GM12891 (cell line): Measurements from ENCODE around the gene DYNLT1.
A peak's percentile ranks its signal among the peaks of the same experiment; 100 is the strongest.

Experiments
- DNase-seq: peaks from one replicate; pipeline ENCODE4 v3.0.0; 2011; ENCODE audit warnings: low spot score; ENCODE audit not compliant: insufficient read length
- FAIRE-seq: peaks from 2 replicates; lab custom pipeline; 2011; peaks lifted over from hg19 to GRCh38; lab: Jason Lieb, UNC
- PAX5 ChIP-seq: IDR thresholded peaks from 2 replicates; pipeline ENCODE4 v1.6.1; 2011; ENCODE audit warnings: low read length, moderate library complexity, mild to moderate bottlenecking; ENCODE audit not compliant: insufficient read depth, severe bottlenecking
- POLR2A ChIP-seq: IDR thresholded peaks from 2 replicates; pipeline ENCODE4 v1.6.1; 2011; ENCODE audit warnings: low read depth, low read length, control low read depth
- POLR2AphosphoS5 ChIP-seq: IDR thresholded peaks from 2 replicates; pipeline ENCODE4 v1.6.1; 2011; ENCODE audit warnings: low read depth, low read length, control low read depth
- POU2F2 ChIP-seq: IDR thresholded peaks from 2 replicates; pipeline ENCODE4 v1.6.1; 2011; ENCODE audit warnings: low read depth, mild to moderate bottlenecking, control low read depth, low read length, moderate library complexity
- SPI1 ChIP-seq: IDR thresholded peaks from 2 replicates; pipeline ENCODE4 v1.6.1; 2011; ENCODE audit warnings: low read depth, low read length, control low read depth
- TAF1 ChIP-seq: IDR thresholded peaks from 2 replicates; pipeline ENCODE4 v1.6.1; 2011; ENCODE audit warnings: low read depth, low read length, control low read depth

DYNLT1 gene

DNA sequence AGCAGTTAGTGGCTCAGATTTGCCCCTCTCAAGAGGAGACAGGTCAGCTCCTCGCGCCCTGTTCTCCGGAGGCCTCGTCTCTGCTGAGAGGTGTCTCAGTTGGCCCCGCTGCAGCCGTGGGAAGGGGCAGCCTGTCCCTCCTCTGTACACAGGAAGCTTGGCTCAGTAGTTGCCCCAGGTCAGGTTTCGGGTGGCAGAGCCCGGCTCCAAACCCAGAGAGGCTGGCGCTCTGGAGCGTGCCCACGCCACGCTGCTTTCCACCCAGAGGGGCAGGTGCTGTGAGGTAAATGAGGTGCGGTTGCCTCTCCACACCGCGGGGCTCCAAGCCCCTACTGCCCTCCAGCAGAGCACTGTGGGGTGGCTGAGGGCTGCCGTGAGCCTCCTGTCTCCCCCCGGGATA is 16.0 kb downstream of the DYNLT1 start:
- TF ChIP-seq POLR2A (no peak), TAF1 (no peak), PAX5 (no peak), SPI1 (no peak), POLR2AphosphoS5 (no peak), POU2F2 (no peak)
- DNase-seq: no peak
- FAIRE-seq: no peak

DNA sequence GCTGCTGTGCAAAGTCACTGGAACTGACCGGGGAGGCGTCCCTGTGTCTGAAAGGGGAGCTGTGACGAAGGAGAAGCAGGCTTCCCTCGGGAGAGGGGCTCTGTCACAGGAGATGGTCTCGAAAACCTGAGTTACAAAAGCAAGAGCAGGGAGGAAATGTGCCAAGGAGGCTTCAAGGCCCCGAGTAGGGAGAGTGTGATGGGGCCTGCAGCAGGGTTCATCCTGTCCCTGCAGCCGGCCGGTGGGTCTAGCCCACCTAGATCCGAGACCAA is 16.7 kb downstream of the DYNLT1 start:
- TF ChIP-seq SPI1: no peak
- TF ChIP-seq PAX5: no peak
- TF ChIP-seq POLR2AphosphoS5: no peak
- TF ChIP-seq POLR2A: no peak
- no peak for TF ChIP-seq TAF1
- TF ChIP-seq POU2F2: no peak
- no peak for FAIRE-seq
- no peak for DNase-seq

- DNase-seq (no peak), FAIRE-seq (no peak)
- no peak for TF ChIP-seq POLR2AphosphoS5
- TF ChIP-seq POU2F2: no peak
- TF ChIP-seq SPI1: no peak
- no peak for TF ChIP-seq PAX5
- no peak for TF ChIP-seq TAF1
- no peak for TF ChIP-seq POLR2A
Measured at GRCh38 chr6:158627168-158627939, 17.2 kb downstream of the DYNLT1 start.

DNA sequence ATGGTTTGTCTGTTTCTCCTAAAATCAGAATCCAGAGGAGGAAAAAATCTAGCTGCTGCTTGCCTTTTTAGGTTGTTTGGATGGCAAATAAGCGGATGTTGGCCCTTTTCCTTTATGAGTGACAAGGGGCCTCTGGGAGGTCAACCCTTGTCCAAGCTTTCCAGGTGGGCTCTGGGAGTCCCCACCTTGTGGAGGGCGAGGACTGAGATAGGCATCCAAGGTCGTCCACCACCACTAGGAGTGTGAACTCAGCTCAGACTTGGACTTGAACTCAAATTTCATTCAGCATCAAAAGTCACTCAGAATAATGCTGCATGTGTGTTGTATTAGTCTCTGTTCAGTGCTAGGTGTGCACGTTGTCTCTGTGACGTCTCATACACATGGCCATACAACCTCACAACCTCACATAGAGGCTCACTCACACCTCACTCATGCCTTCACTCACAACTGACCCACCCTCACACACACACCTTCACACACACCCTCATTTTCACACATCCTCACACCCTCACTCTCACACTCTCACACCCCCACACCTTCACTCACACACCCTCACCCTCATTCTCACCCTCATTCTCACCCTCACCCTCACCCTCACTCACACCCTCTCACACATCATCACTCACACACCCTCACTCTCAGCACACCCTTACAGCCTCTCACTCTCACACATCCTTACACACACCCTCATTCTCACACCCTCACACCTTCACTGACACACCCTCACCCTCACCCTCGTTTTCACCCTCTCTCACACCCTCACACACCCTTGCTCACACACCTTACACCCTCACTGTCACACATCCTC is 18.0 kb downstream of the DYNLT1 start:
- peak; percentile 54 for FAIRE-seq
- TF ChIP-seq TAF1: no peak
- TF ChIP-seq POU2F2: no peak
- TF ChIP-seq POLR2A: no peak
- TF ChIP-seq POLR2AphosphoS5: no peak
- TF ChIP-seq PAX5: no peak
- no peak for TF ChIP-seq SPI1

DNA sequence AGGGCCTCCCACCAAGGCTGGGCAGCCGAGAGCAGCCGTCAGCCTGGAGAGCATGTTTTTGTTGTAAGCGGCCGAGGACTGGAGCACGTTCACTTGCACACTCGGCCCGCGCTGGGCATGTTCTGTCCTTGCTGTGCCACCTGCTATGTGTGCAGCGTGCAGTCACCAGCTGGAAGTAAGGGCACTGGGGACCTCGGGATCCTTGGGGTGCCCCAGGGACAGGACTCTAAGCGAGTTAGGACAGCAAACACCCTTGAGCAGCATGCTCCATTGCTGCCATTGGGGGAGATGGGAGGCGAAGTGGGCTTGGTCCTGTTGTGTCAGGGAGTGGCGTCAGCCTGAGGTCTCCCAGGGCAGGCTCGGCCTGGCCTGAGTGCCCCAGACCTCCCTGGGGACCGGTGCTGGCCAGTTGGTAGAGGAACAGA is 18.6 kb downstream of the DYNLT1 start:
- FAIRE-seq (no peak), DNase-seq (no peak)
- no peak for TF ChIP-seq TAF1
- no peak for TF ChIP-seq PAX5
- TF ChIP-seq SPI1: no peak
- no peak for TF ChIP-seq POU2F2
- TF ChIP-seq POLR2AphosphoS5: no peak

More for the DNA sequence above, 18.0 kb downstream of the DYNLT1 start:
- no peak for DNase-seq

DNA sequence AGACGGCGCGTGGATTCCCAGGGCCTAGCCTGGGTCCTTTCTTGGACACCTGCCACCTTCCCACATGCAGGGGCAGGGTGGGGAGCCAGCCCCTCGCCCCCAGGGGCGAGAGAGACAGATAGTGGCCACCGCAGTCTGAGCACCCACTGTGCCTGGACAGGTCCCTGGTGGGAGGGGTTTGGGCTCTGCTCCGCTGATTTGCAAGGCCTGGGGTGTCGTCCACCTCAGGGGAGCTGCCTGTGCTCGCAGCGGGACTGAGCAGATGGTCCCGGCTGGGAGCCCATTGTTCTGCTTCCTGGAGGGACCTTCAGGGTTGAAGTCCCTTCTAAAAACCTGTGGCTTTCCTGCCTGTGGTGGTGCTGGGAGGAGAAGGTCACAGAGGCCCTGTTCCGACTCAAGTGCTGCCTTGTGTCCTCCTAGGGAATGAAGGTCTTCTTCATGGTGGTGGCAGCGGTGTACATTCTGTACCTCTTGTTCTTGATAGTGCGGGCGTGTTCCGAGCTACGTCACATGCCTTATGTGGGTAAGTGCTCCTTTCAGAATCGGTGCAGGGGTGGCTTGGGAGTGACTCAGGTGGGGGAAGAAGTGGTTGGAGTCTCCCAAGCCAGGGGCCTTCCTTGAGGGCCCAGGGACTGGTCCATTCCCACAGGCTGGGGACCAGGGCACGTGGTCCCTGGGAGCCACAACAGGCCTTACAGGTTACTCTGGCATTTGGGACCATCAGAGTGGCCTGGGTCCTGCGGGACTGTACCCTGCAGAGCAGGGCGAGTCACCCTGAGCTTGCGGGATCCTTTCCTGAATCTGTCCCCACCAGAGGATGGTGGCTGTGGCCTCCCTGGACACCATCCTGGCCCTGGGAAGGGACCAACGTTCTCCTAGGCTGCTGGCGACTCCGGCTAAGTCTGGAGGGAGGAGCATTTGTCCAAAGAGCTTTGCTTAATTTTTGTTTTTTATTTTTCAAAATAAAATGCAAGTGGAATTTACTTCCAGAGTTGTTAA is 19.6 kb downstream of the DYNLT1 start:
- no peak for TF ChIP-seq POLR2A
- TF ChIP-seq POLR2AphosphoS5: no peak
- no peak for TF ChIP-seq POU2F2
- TF ChIP-seq SPI1: no peak
- no peak for TF ChIP-seq PAX5
- TF ChIP-seq TAF1: no peak
- FAIRE-seq: no peak

DNA sequence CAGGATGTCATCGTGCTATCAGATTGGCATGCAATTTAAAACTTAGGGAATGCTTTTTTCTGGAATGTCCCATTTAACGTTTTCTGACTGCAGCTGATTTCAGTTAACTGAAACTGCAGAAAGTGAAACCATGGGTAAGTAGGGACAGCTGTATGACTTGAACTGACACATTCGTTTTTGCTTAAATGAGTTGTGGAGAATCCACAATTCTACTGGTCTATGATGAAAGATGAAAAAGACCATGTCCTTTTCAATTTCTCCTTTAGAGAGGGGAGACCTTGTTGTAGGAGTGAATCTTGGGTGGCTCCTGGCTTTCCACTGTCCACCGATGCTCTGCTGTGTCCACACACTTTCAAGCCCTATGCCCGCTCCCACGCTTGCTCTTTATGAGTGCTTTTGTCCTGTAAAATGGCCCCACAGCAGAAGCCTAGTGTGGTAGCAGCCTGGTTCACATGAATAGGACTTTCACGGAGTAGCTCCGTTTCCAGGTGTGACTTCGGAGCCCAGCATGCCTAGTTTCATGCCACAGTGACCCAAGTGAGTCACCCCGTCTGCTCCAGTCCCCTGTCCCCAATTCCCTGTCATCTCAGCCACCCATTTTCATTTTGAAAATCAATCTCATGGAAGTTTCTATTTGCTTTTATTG is 21.9 kb downstream of the DYNLT1 start:
- DNase-seq: no peak
- TF ChIP-seq TAF1: no peak
- FAIRE-seq: no peak

More for the DNA sequence above, 19.6 kb downstream of the DYNLT1 start:
- DNase-seq: no peak

GRCh38 chr6:158621694-158622544 is 22.6 kb downstream of the DYNLT1 start:
- TF ChIP-seq POLR2AphosphoS5: no peak
- no peak for TF ChIP-seq PAX5
- no peak for TF ChIP-seq SPI1
- no peak for TF ChIP-seq TAF1
- no peak for TF ChIP-seq POLR2A
- no peak for TF ChIP-seq POU2F2
- DNase-seq: no peak
- FAIRE-seq: peak; percentile 9
